ENCODE results near the gene SNX9.
"Not testable (repeated sequence)": the region's sequence is repeated elsewhere in the genome, so short reads cannot be mapped to it uniquely, and the experiment has no call there.

SNX9 gene

GRCh38 chr6:157853902-157854502 is 31.0 kb downstream of the SNX9 start:
- H3K79me2 ChIP-seq (ENCODE audit: insufficient read depth, low read length), result no peaks in the 10 kb centered on the region
- no peaks in the 10 kb centered on the region for H4K20me1 ChIP-seq (ENCODE audit: insufficient read depth, low read length)
- no peak overlapping the region for H2AFZ ChIP-seq (ENCODE audit: low read length)
- no peaks in the 10 kb centered on the region for H3K4me1 ChIP-seq (ENCODE audit: insufficient read depth, low read length, severe bottlenecking)
- no peak overlapping the region for H3K9ac ChIP-seq (ENCODE audit: low read length)
- no peaks in the 10 kb centered on the region for H3F3A ChIP-seq (ENCODE audit: insufficient read depth, low read length)
- no peaks in the 10 kb centered on the region for H3K9me2 ChIP-seq (ENCODE audit: low read depth, low read length)
- H3K27ac ChIP-seq (ENCODE audit: low read depth, low read length, poor library complexity, severe bottlenecking), result no peak overlapping the region
- TF ChIP-seq EZH2 (IDR thresholded peaks at IDR 0.05; ENCODE audit: borderline replicate concordance, low read length), result no peak
- TF ChIP-seq, protein P1, sequence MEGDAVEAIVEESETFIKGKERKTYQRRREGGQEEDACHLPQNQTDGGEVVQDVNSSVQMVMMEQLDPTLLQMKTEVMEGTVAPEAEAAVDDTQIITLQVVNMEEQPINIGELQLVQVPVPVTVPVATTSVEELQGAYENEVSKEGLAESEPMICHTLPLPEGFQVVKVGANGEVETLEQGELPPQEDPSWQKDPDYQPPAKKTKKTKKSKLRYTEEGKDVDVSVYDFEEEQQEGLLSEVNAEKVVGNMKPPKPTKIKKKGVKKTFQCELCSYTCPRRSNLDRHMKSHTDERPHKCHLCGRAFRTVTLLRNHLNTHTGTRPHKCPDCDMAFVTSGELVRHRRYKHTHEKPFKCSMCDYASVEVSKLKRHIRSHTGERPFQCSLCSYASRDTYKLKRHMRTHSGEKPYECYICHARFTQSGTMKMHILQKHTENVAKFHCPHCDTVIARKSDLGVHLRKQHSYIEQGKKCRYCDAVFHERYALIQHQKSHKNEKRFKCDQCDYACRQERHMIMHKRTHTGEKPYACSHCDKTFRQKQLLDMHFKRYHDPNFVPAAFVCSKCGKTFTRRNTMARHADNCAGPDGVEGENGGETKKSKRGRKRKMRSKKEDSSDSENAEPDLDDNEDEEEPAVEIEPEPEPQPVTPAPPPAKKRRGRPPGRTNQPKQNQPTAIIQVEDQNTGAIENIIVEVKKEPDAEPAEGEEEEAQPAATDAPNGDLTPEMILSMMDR (IDR thresholded peaks at IDR 0.05; ENCODE audit: low read length), result no peak
- no peaks in the 10 kb centered on the region; the same call in 1 of the 2 replicates for H3K27me3 ChIP-seq (ENCODE audit: insufficient read depth, low read length)
- 0 out of 2 replicates have a peak, but pooled peaks cover 6% of the 10 kb centered on the region for H3K9me3 ChIP-seq (ENCODE audit: low read length)
- H3K4me2 ChIP-seq (ENCODE audit: low read length), result no peak overlapping the region
- H3K36me3 ChIP-seq (ENCODE audit: insufficient read depth, low read length), result no peaks in the 10 kb centered on the region
- H3K4me3 ChIP-seq (ENCODE audit: low read depth, low read length, poor library complexity, severe bottlenecking), result no peak overlapping the region

DNA sequence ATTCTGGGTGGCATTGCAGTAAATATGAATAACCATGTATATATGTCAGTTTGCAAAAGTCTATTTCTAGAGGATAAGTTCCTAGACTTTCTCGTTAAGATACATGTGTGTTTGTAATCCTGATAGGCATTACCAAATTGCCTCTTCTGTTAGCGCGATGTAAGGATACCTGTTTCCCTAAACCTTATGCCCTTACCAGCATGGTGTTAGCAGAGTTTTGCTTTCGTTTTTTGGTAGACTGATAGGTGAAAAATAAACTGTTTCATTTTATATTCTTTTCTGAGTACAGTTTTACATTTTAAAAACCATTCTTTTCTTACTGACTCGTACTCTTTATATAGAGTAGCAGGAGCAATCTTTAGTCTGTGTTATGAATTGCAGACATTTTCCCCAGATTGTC is 32.3 kb downstream of the SNX9 start:
- Histone ChIP-seq H3K27ac (ENCODE audit: low read depth, low read length, poor library complexity, severe bottlenecking) (no peak overlapping the region), H3K27me3 (ENCODE audit: insufficient read depth, low read length) (no peaks in the 10 kb centered on the region; the same call in 1 of the 2 replicates), H3K4me3 (ENCODE audit: low read depth, low read length, poor library complexity, severe bottlenecking) (no peak overlapping the region), H3K36me3 (ENCODE audit: insufficient read depth, low read length) (no peaks in the 10 kb centered on the region), H2AFZ (ENCODE audit: low read length) (no peak overlapping the region), H3K79me2 (ENCODE audit: insufficient read depth, low read length) (no peaks in the 10 kb centered on the region), H3K9me2 (ENCODE audit: low read depth, low read length) (no peaks in the 10 kb centered on the region), H3K4me1 (ENCODE audit: insufficient read depth, low read length, severe bottlenecking) (no peaks in the 10 kb centered on the region), H3K4me2 (ENCODE audit: low read length) (no peak overlapping the region), H3K9me3 (ENCODE audit: low read length) (0 out of 2 replicates have a peak, but pooled peaks cover 6% of the 10 kb centered on the region), H3F3A (ENCODE audit: insufficient read depth, low read length) (no peaks in the 10 kb centered on the region), H4K20me1 (ENCODE audit: insufficient read depth, low read length) (no peaks in the 10 kb centered on the region), H3K9ac (ENCODE audit: low read length) (no peak overlapping the region)
- no peak for TF ChIP-seq EZH2 (IDR thresholded peaks at IDR 0.05; ENCODE audit: borderline replicate concordance, low read length)
- TF ChIP-seq, protein P1 (IDR thresholded peaks at IDR 0.05; ENCODE audit: low read length), result no peak

DNA sequence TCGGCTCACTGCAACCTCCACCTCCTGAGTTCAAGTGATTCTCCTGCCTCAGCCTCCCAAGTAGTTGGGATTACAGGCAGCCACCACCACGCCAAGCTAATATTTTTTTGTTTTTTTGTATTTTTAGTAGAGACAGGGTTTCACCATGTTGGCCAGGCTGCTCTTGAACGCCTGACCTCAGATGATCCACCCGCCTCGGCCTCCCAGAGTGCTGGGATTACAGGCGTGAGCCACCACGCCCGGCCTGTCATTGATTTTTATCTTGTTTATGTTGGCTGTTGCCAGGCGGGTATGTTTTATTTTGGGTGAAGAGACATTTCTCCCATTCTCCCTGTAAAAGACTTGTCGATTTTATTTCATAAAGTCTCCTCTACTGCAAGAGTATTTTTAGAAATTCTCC is 32.8 kb downstream of the SNX9 start:
- not testable (repeated sequence) for H3K9me2 ChIP-seq (ENCODE audit: low read depth, low read length); H3F3A ChIP-seq (ENCODE audit: insufficient read depth, low read length); H3K9me3 ChIP-seq (ENCODE audit: low read length); H3K27me3 ChIP-seq (ENCODE audit: insufficient read depth, low read length); H3K4me3 ChIP-seq (ENCODE audit: low read depth, low read length, poor library complexity, severe bottlenecking); H4K20me1 ChIP-seq (ENCODE audit: insufficient read depth, low read length); H3K36me3 ChIP-seq (ENCODE audit: insufficient read depth, low read length); H3K4me1 ChIP-seq (ENCODE audit: insufficient read depth, low read length, severe bottlenecking); H3K79me2 ChIP-seq (ENCODE audit: insufficient read depth, low read length); H3K4me2 ChIP-seq (ENCODE audit: low read length); H3K9ac ChIP-seq (ENCODE audit: low read length); H3K27ac ChIP-seq (ENCODE audit: low read depth, low read length, poor library complexity, severe bottlenecking); H2AFZ ChIP-seq (ENCODE audit: low read length)

- H3K79me2 ChIP-seq (ENCODE audit: insufficient read depth, low read length), result not testable (repeated sequence)
Observed at GRCh38 chr6:157858664-157859063, 35.6 kb downstream of the SNX9 start.

More at GRCh38 chr6:157858664-157859063, 35.6 kb downstream of the SNX9 start:
- not testable (repeated sequence) for H3K27ac ChIP-seq (ENCODE audit: low read depth, low read length, poor library complexity, severe bottlenecking); H2AFZ ChIP-seq (ENCODE audit: low read length); H3F3A ChIP-seq (ENCODE audit: insufficient read depth, low read length); H3K9ac ChIP-seq (ENCODE audit: low read length); H3K36me3 ChIP-seq (ENCODE audit: insufficient read depth, low read length); H3K4me3 ChIP-seq (ENCODE audit: low read depth, low read length, poor library complexity, severe bottlenecking); H3K4me1 ChIP-seq (ENCODE audit: insufficient read depth, low read length, severe bottlenecking); H3K9me2 ChIP-seq (ENCODE audit: low read depth, low read length); H4K20me1 ChIP-seq (ENCODE audit: insufficient read depth, low read length); H3K9me3 ChIP-seq (ENCODE audit: low read length); H3K27me3 ChIP-seq (ENCODE audit: insufficient read depth, low read length); H3K4me2 ChIP-seq (ENCODE audit: low read length)
